Ovary (tissue), 3 donors: Measurements from ENCODE around the gene OLA1.

ENCODE experiments used
- CTCF ChIP-seq, 3 donors: fragments of 450-650 bp in 2 of 3; fragments of 200-600 bp in 1 of 3; IDR thresholded peaks; one replicate each; pipeline versions ENCODE4 v1.5.1 to v1.8.0; 2016 to 2022; ENCODE audit warnings: antibody characterized with exemption in 3 of 3, mild to moderate bottlenecking in 1 of 3
- EP300 ChIP-seq: sonication (generic); formaldehyde crosslinking; IDR thresholded peaks from one replicate; pipeline ENCODE4 v1.6.1; 2017; ENCODE audit warnings: antibody characterized with exemption
- POLR2A ChIP-seq: fragments of 450-650 bp; IDR thresholded peaks from one replicate; pipeline ENCODE4 v1.6.1; 2017; ENCODE audit warnings: antibody characterized with exemption, mild to moderate bottlenecking, moderate library complexity
- donor health status: DM: no; HTN: no; CAD: no.

- no peak for TF ChIP-seq POLR2A
- TF ChIP-seq EP300, result no peak
- no peak for TF ChIP-seq CTCF (IDR thresholded peaks at IDR 0.05)
Observed at GRCh38 chr2:174051741-174052583, 196.4 kb downstream of the OLA1 start.
